Adrenal gland (tissue), 12 donors: ENCODE measurements around the gene FAAP100. TPM values are rescaled to one million over a fixed set of nuclear protein-coding genes. Genes with fewer than 3 reads are reported as not detected.

Experiments
- DNase-seq, 7 donors: peaks; one replicate each; pipeline ENCODE4 v3.0.0-alpha.2; 2019 to 2020
- H3K27ac ChIP-seq, 5 donors: fragments of 200-600 bp; sonication (generic) in 4 of 5; 1 replicate in 3 of 5; 2 replicates in 2 of 5; pipeline versions ENCODE4 v1.5.1 to v1.8.0; 2016 to 2020; ENCODE audit warnings: mild to moderate bottlenecking in 1 of 5
- H3K27me3 ChIP-seq: fragments of 200-600 bp; 2 replicates; pipeline ENCODE4 v1.8.0; 2021
- H3K36me3 ChIP-seq, 2 donors: fragments of 200-600 bp; replicated peaks in 1 of 2; 1 replicate in 1 of 2; 2 replicates in 1 of 2; pipeline versions ENCODE4 v1.5.1 to v1.8.0; 2018 to 2022
- H3K4me1 ChIP-seq, 2 donors: fragments of 200-600 bp; replicated peaks in 1 of 2; 1 replicate in 1 of 2; 2 replicates in 1 of 2; pipeline versions ENCODE4 v1.5.1 to v1.8.0; 2018 to 2021
- H3K4me3 ChIP-seq, 4 donors: fragments of 200-600 bp; sonication (generic) in 3 of 4; one replicate each; pipeline ENCODE4 v1.5.1; 2016 to 2018
- H3K9me3 ChIP-seq, 3 donors: fragments of 200-600 bp; sonication (generic) in 1 of 3; replicated peaks in 1 of 3; 1 replicate in 2 of 3; 2 replicates in 1 of 3; pipeline versions ENCODE4 v1.5.1 to v1.8.0; 2016 to 2021
- CTCF ChIP-seq, 6 experiments: fragments of 450-650 bp in 4 of 6; fragments of 200-600 bp in 2 of 6; sonication (generic) in 1 of 6; IDR thresholded peaks; 1 replicate in 5 of 6; 2 replicates in 1 of 6; pipeline versions ENCODE4 v1.5.1 to v1.8.0; 2016 to 2021; ENCODE audit warnings: antibody characterized with exemption in 6 of 6, mild to moderate bottlenecking in 2 of 6, moderate library complexity in 1 of 6
- POLR2A ChIP-seq, 2 donors: fragments of 450-650 bp; IDR thresholded peaks; one replicate each; pipeline ENCODE4 v1.6.1; 2017; ENCODE audit warnings: antibody characterized with exemption in 2 of 2, mild to moderate bottlenecking in 2 of 2, moderate library complexity in 1 of 2
- WGBS, 4 donors: extraction: QIAGEN DNeasy Blood & Tissue Kit in 2 of 4; methylation state at CpG; one replicate each; pipeline versions ENCODE4 v1.1.5 to v1.1.7; 2013 to 2017; 5-methylcytosine and 5-hydroxymethylcytosine counted together
- intact Hi-C, 2 donors: fragments of 100-400 bp; cut with DNase I; formaldehyde crosslinking; loops; one replicate each; pipeline versions ENCODE4 v1.14.1 to v1.15.0; 2022 to 2023
- polyA plus RNA-seq, 3 donors: library from polyadenylated mRNA; stranded (reverse); fragments of 200-250 nt in 2 of 3; fragments of 350-450 nt in 1 of 3; fragmentation: Illumina TruSeq in 1 of 3; extraction: RNeasy Lipid Tissue Mini Kit (QIAGEN cat#74804) in 1 of 3; gene quantifications; one replicate each; pipeline ENCODE4 v1.2.3, GENCODE V29; 2013 to 2014
- total RNA-seq, 9 donors: library from RNA; depleted of rRNA in 4 of 9; stranded (reverse); fragments of >200 nt in 4 of 9; fragments of 120-200 nt in 1 of 9; fragmentation: NEBNext Ultra II Directional in 1 of 9; extraction: Animal tissue kit (Norgen Biotek cat#: 25700) in 1 of 9; gene quantifications; one replicate each; pipeline versions ENCODE4 v1.1.0 to v1.2.4, GENCODE V29; 2013 to 2023
- donor health status: healthy with polysubstance abuse.
- donor health status: Bipolar disorder and iron deficiency.
- donor health status: DM: yes; HTN: yes; CAD: no.
- donor health status: DM: no; HTN: no; CAD: no.
- donor health status: DM: no; HTN: no; CAD: no.
- donor health status: DM: yes; HTN: yes; CAD: no.

The FAAP100 gene
- total and polyA plus RNA-seq, 12 donors: 2.5 to 89.0 (median 31.7) TPM

GRCh38 chr17:81576621-81577277, 24.6 kb upstream of the FAAP100 start:
- Histone ChIP-seq H3K4me1 (peaks cover 5 to 9% of the 10 kb centered on the region in 2 donors), H3K9me3 (no peaks in the 10 kb centered on the region), H3K27ac (peak overlapping the region in 1 of 5 donors; percentile 20), H3K36me3 (peaks cover 0 to 39% of the 10 kb centered on the region in 2 donors), H3K27me3 (no peaks in the 10 kb centered on the region), H3K4me3 (no peak overlapping the region)
- intact Hi-C loops: no loop called here
- no peak for TF ChIP-seq POLR2A (IDR thresholded peaks at IDR 0.05)
- TF ChIP-seq CTCF (IDR thresholded peaks at IDR 0.05): no peak
- 68 to 78% (median 73%) methylated on average over 16 to 17 of the region's 17 CpGs for WGBS, 4 donors
- DNase-seq: no peak

GRCh38 chr17:81575836-81576235, 23.7 kb upstream of the FAAP100 start:
- no peak overlapping the region for H3K27ac ChIP-seq
- H3K27me3 ChIP-seq: no peaks in the 10 kb centered on the region
- no peak for DNase-seq
- no peaks in the 10 kb centered on the region for H3K9me3 ChIP-seq
- H3K4me3 ChIP-seq: no peak overlapping the region
- peaks cover 5 to 9% of the 10 kb centered on the region in 2 donors for H3K4me1 ChIP-seq
- WGBS, 4 donors: 83 to 94% (median 88%) methylated on average over 3 of the region's 3 CpGs
- TF ChIP-seq CTCF (IDR thresholded peaks at IDR 0.05) (no peak), POLR2A (IDR thresholded peaks at IDR 0.05) (no peak)
- intact Hi-C loops: no loop called here
- peaks cover 0 to 41% of the 10 kb centered on the region in 2 donors for H3K36me3 ChIP-seq

- no peaks in the 10 kb centered on the region for H3K9me3 ChIP-seq
- peaks cover 5 to 9% of the 10 kb centered on the region in 2 donors for H3K4me1 ChIP-seq
- intact Hi-C loops: no loop called here
- no peaks in the 10 kb centered on the region for H3K27me3 ChIP-seq
- no peak overlapping the region for H3K4me3 ChIP-seq
- DNase-seq: no peak
- WGBS, 4 donors: 85 to 88% (median 86%) methylated on average over 8 of the region's 8 CpGs
- no peak for TF ChIP-seq CTCF (IDR thresholded peaks at IDR 0.05)
- no peak overlapping the region for H3K27ac ChIP-seq
- peaks cover 0 to 49% of the 10 kb centered on the region in 2 donors for H3K36me3 ChIP-seq
Measured at GRCh38 chr17:81574643-81574956, 22.4 kb upstream of the FAAP100 start.

DNA sequence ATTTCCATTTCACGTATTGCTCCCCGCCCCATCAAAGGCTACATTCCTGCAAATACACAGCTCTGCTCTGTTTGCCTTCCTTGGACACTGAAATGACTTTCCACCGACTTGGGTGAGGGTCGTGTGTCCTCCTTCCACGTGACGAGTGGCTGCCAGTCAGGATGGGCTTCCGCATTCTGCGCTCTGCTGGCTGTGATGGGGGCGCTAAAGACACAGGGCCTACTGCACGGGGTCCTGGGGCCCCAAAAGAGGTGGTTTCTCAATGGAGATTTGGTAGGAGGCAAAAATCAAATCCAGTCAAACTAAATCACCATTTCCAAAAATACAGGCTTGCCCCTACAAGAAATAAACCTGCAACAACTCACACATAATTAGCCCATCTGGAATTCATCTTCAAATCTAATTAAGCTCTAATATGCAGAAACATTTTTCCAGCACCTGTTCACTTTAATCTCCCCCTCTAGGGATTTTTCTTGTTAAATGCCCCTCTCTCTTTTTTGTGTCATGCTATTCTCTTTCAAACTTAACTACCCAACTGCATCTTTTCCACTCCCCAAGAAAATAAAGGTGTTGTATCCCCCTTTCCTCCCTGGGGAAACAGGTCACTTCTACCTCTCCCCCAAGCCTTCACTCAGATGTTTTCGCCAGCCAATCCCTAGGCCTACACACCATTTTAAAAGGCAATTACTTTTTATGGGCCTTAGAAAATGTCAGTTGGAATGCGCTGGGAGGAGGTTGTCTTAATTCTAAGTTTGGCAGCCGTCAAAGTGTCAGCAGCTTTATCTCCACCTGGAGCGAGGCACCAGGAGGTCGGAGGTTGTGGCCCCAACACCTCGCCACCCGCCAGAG, 21.9 kb upstream of the FAAP100 start:
- Histone ChIP-seq H3K36me3 (peaks cover 0 to 54% of the 10 kb centered on the region in 2 donors), H3K27ac (no peak overlapping the region), H3K4me1 (peaks cover 5 to 9% of the 10 kb centered on the region in 2 donors), H3K9me3 (no peaks in the 10 kb centered on the region), H3K4me3 (no peak overlapping the region), H3K27me3 (no peaks in the 10 kb centered on the region)
- TF ChIP-seq CTCF (IDR thresholded peaks at IDR 0.05): no peak
- TF ChIP-seq POLR2A (IDR thresholded peaks at IDR 0.05): no peak
- 87 to 93% (median 92%) methylated on average over 15 to 17 of the region's 17 CpGs for WGBS, 4 donors
- intact Hi-C loops: no loop called here
- DNase-seq: no peak
